GM19463 (cell line): ENCODE results near the gene CAST.
"Not testable (repeated sequence)": the region's sequence is repeated elsewhere in the genome, so short reads cannot be mapped to it uniquely, and the experiment has no call there.

Experiments used
- ATAC-seq: cut with Tn5 transposase; IDR thresholded peaks from one replicate; pipeline ENCODE4 v1.9.1; 2021; ENCODE audit warnings: mild to moderate bottlenecking, moderate library complexity; ENCODE audit not compliant: unreplicated experiment

The CAST gene

GRCh38 chr5:96661855-96662724 is at the start of gene CAST:
TSS of gene CAST (plus strand) at chr5:96662376. CDS start at chr5:96662423, 47 bp downstream.
- peak; percentile 55 for ATAC-seq

GRCh38 chr5:96614110-96614691 is 48.0 kb upstream of the CAST start:
- ATAC-seq = no peak

- no peak for ATAC-seq
Observed at GRCh38 chr5:96615223-96615622, 47.0 kb upstream of the CAST start.

- no peak for ATAC-seq
Observed at GRCh38 chr5:96616801-96617200, 45.4 kb upstream of the CAST start.

- ATAC-seq = not testable (repeated sequence)
Observed at GRCh38 chr5:96618311-96619016, 43.7 kb upstream of the CAST start.

GRCh38 chr5:96619946-96620345 is 42.2 kb upstream of the CAST start:
- no peak for ATAC-seq

- no peak for ATAC-seq
Observed at GRCh38 chr5:96624596-96624995, 37.6 kb upstream of the CAST start.

- ATAC-seq = no peak
Observed at GRCh38 chr5:96625365-96625764, 36.8 kb upstream of the CAST start.

GRCh38 chr5:96626956-96627355 is 35.2 kb upstream of the CAST start:
- no peak for ATAC-seq

- ATAC-seq = no peak
Observed at GRCh38 chr5:96627792-96628398, 34.3 kb upstream of the CAST start.

GRCh38 chr5:96628406-96628805 is 33.8 kb upstream of the CAST start:
- ATAC-seq = no peak

- ATAC-seq = no peak
Observed at GRCh38 chr5:96629774-96630173, 32.4 kb upstream of the CAST start.

GRCh38 chr5:96633820-96634219 is 28.4 kb upstream of the CAST start:
- no peak for ATAC-seq

- ATAC-seq = no peak
Observed at GRCh38 chr5:96634881-96635280, 27.3 kb upstream of the CAST start.

GRCh38 chr5:96636046-96636445 is 26.1 kb upstream of the CAST start:
- ATAC-seq = no peak

GRCh38 chr5:96636594-96636993 is 25.6 kb upstream of the CAST start:
- no peak for ATAC-seq

- no peak for ATAC-seq
Observed at GRCh38 chr5:96637196-96637595, 25.0 kb upstream of the CAST start.

GRCh38 chr5:96638561-96638960 is 23.6 kb upstream of the CAST start:
- ATAC-seq = no peak

GRCh38 chr5:96640696-96641095 is 21.5 kb upstream of the CAST start:
- ATAC-seq = no peak

GRCh38 chr5:96641368-96642280 is 20.6 kb upstream of the CAST start:
- no peak for ATAC-seq
